ENCODE data around the gene C1orf141. TPM values are rescaled to one million over a fixed set of nuclear protein-coding genes. Genes with fewer than 3 reads are reported as not detected.
"Not testable (repeated sequence)": the region's sequence is repeated elsewhere in the genome, so short reads cannot be mapped to it uniquely, and the experiment has no call there.

C1orf141 gene
- total RNA-seq, 1 experiment from 2014 or later = not detected

DNA sequence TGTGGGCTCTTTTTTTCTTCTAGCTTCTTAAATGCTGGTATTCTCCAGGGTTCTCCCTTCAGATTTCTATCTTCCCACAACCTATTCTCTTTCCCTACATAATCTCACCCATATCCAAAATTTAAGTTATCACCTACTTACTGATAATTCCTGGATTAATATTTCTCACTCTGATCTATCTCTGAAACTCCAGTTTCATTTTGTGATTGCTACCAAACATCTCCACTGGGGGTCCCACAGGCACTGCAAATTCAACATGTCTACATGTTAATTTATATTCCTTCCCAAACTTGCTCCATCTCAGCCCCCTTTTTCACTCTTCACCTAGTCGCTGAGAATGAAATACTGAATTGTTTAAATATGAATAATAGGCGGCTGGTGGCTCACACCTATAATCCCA, 9.9 kb upstream of the C1orf141 start:
- no peak for DNase-seq
- no TSS peak for BruUV-seq (replicated peaks)
- CTCF ChIA-PET = no interaction called here
- Mint-ChIP-seq H3K4me3 (ENCODE audit: low read depth, unreplicated experiment) (no peak overlapping the region), H3K27ac (ENCODE audit: unreplicated experiment) (no peak overlapping the region), H3K36me3 (ENCODE audit: insufficient read depth, unreplicated experiment) (no peaks in the 10 kb centered on the region), H3K9me3 (ENCODE audit: low read depth, unreplicated experiment) (no peaks in the 10 kb centered on the region), H3K27me3 (ENCODE audit: unreplicated experiment) (no peaks in the 10 kb centered on the region), H3K4me1 (ENCODE audit: low read depth, unreplicated experiment) (peaks cover 18% of the 10 kb centered on the region)
- intact Hi-C loops (cut with micrococcal nuclease; ENCODE audit: unreplicated experiment) = loop anchor here (5.0 kb wide), 1 partner anchor 162 kb away; no protein-coding TSS in a partner anchor
- TF ChIP-seq, protein P1, sequence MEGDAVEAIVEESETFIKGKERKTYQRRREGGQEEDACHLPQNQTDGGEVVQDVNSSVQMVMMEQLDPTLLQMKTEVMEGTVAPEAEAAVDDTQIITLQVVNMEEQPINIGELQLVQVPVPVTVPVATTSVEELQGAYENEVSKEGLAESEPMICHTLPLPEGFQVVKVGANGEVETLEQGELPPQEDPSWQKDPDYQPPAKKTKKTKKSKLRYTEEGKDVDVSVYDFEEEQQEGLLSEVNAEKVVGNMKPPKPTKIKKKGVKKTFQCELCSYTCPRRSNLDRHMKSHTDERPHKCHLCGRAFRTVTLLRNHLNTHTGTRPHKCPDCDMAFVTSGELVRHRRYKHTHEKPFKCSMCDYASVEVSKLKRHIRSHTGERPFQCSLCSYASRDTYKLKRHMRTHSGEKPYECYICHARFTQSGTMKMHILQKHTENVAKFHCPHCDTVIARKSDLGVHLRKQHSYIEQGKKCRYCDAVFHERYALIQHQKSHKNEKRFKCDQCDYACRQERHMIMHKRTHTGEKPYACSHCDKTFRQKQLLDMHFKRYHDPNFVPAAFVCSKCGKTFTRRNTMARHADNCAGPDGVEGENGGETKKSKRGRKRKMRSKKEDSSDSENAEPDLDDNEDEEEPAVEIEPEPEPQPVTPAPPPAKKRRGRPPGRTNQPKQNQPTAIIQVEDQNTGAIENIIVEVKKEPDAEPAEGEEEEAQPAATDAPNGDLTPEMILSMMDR (IDR thresholded peaks at IDR 0.05; ENCODE audit: unreplicated experiment) = no peak

- Mint-ChIP-seq H3K27me3 (ENCODE audit: unreplicated experiment) (no peaks in the 10 kb centered on the region), H3K4me3 (ENCODE audit: low read depth, unreplicated experiment) (no peak overlapping the region), H3K27ac (ENCODE audit: unreplicated experiment) (no peak overlapping the region), H3K9me3 (ENCODE audit: low read depth, unreplicated experiment) (no peaks in the 10 kb centered on the region), H3K4me1 (ENCODE audit: low read depth, unreplicated experiment) (peaks cover 18% of the 10 kb centered on the region), H3K36me3 (ENCODE audit: insufficient read depth, unreplicated experiment) (no peaks in the 10 kb centered on the region)
- intact Hi-C loops (cut with micrococcal nuclease; ENCODE audit: unreplicated experiment) = no loop called here
- TF ChIP-seq, protein P1 (IDR thresholded peaks at IDR 0.05; ENCODE audit: unreplicated experiment) = no peak
- no peak for DNase-seq
- BruUV-seq (replicated peaks) = no TSS peak
- CTCF ChIA-PET = no interaction called here
Observed at GRCh38 chr1:67143966-67144365, 9.2 kb upstream of the C1orf141 start.

DNA sequence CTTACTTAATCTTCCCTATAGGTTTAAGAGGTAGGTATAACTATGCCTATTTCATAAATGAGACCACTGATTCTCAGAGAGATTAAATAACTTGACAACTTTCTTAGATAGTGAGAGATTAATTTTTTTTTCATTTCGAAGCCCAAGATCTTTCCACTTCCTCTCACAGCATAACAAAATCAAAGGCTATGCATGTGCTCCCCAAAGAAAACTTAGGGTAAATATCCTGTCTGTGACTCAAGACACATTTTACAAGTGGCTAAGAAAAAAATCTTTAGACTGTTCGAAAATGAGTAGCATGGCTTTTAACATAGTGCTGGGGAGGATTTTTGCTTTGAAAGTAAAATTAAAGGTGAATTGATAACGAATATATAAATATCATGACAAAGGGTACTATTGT, 8.2 kb upstream of the C1orf141 start:
- Mint-ChIP-seq H3K9me3 (ENCODE audit: low read depth, unreplicated experiment) (peaks cover 2% of the 10 kb centered on the region), H3K4me3 (ENCODE audit: low read depth, unreplicated experiment) (no peak overlapping the region), H3K27ac (ENCODE audit: unreplicated experiment) (no peak overlapping the region), H3K36me3 (ENCODE audit: insufficient read depth, unreplicated experiment) (no peaks in the 10 kb centered on the region), H3K4me1 (ENCODE audit: low read depth, unreplicated experiment) (peaks cover 18% of the 10 kb centered on the region), H3K27me3 (ENCODE audit: unreplicated experiment) (no peaks in the 10 kb centered on the region)
- no TSS peak for BruUV-seq (replicated peaks)
- no peak for DNase-seq
- intact Hi-C loops (cut with micrococcal nuclease; ENCODE audit: unreplicated experiment) = no loop called here
- TF ChIP-seq, protein P1 (IDR thresholded peaks at IDR 0.05; ENCODE audit: unreplicated experiment) = no peak
- CTCF ChIA-PET = no interaction called here

GRCh38 chr1:67141832-67142231, 7.1 kb upstream of the C1orf141 start:
- H3K27ac Mint-ChIP-seq (ENCODE audit: unreplicated experiment); CTCF ChIA-PET; H3K36me3 Mint-ChIP-seq (ENCODE audit: insufficient read depth, unreplicated experiment); intact Hi-C loops (cut with micrococcal nuclease; ENCODE audit: unreplicated experiment); BruUV-seq (replicated peaks); H3K27me3 Mint-ChIP-seq (ENCODE audit: unreplicated experiment); H3K9me3 Mint-ChIP-seq (ENCODE audit: low read depth, unreplicated experiment); DNase-seq; H3K4me3 Mint-ChIP-seq (ENCODE audit: low read depth, unreplicated experiment): not testable (repeated sequence)
- peaks cover 26% of the 10 kb centered on the region for H3K4me1 Mint-ChIP-seq (ENCODE audit: low read depth, unreplicated experiment)

DNA sequence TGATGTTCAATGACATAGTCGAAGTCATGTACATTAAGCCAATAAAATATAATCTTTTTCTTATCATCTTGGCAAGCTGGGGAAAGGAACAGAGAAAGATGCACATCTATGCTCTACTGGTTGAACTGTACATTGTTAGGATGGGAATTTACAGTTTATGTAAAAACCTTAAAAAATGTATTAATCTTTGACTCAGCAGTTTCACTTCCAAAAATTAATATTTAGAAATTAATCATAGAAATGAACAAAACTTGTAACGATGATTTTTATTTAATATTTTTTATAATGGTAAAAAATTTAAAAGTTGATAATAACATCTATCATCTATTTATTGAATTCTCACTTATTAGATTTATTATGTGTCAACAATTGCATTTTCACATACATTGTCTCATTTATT, 5.7 kb upstream of the C1orf141 start:
- H3K36me3 Mint-ChIP-seq (ENCODE audit: insufficient read depth, unreplicated experiment) = no peaks in the 10 kb centered on the region
- H3K9me3 Mint-ChIP-seq (ENCODE audit: low read depth, unreplicated experiment) = peaks cover 2% of the 10 kb centered on the region
- DNase-seq = no peak
- BruUV-seq (replicated peaks) = no TSS peak
- no peak overlapping the region for H3K27ac Mint-ChIP-seq (ENCODE audit: unreplicated experiment)
- H3K4me1 Mint-ChIP-seq (ENCODE audit: low read depth, unreplicated experiment) = peaks cover 26% of the 10 kb centered on the region
- intact Hi-C loops (cut with micrococcal nuclease; ENCODE audit: unreplicated experiment) = no loop called here
- no peaks in the 10 kb centered on the region for H3K27me3 Mint-ChIP-seq (ENCODE audit: unreplicated experiment)
- H3K4me3 Mint-ChIP-seq (ENCODE audit: low read depth, unreplicated experiment) = no peak overlapping the region
- CTCF ChIA-PET = no interaction called here
- TF ChIP-seq, protein P1 (IDR thresholded peaks at IDR 0.05; ENCODE audit: unreplicated experiment) = no peak

Data from Calu3 (cell line).